GM12878 (cell line): ENCODE measurements around the gene GRIK4. TPM values are rescaled to one million over a fixed set of nuclear protein-coding genes. Genes with fewer than 3 reads are reported as not detected.

Experiments
- ATAC-seq: fragments of 200-7000 bp; cut with Tn5 transposase; 3 replicates; pipeline ENCODE4 v1.9.1; 2020; ENCODE audit warnings: mild to moderate bottlenecking, moderate library complexity
- BruUV-seq: library from RNA; stranded (reverse); fragments of 400-500 nt; replicated peaks from 2 replicates; lab custom pipeline; 2021; lab: Mats Ljungman, UMichigan
- CTCF ChIA-PET: fragments of 300-600 bp; sonication (Branson Sonifier 250); formaldehyde crosslinking; extraction: SDS; loops from one replicate; lab custom pipeline; 2021; ENCODE audit warnings: inconsistent platforms; lab: Yijun Ruan, JAX
- POLR2A ChIA-PET: fragments of 350-600 bp; formaldehyde crosslinking; extraction: SDS; loops from one replicate; lab custom pipeline; 2021; ENCODE audit warnings: inconsistent platforms; lab: Charles Lee
- RAD21 ChIA-PET: fragments of 300-600 bp; sonication (Branson Sonifier 250); formaldehyde crosslinking; loops from one replicate; lab custom pipeline; 2023; ENCODE audit warnings: antibody characterized with exemption; ENCODE audit not compliant: unreplicated experiment; lab: Charles Lee
- SMC1A ChIA-PET: fragments of 300-600 bp; sonication (Branson Sonifier 250); formaldehyde crosslinking; loops from one replicate; lab custom pipeline; 2023; ENCODE audit not compliant: unreplicated experiment, uncharacterized antibody; lab: Charles Lee
- DNase-seq: peaks from one replicate; pipeline ENCODE4 v3.0.0-alpha.2; 2011; ENCODE audit warnings: low read depth, low spot score
- FAIRE-seq: peaks from 3 replicates; lab custom pipeline; 2011; peaks lifted over from hg19 to GRCh38; lab: Jason Lieb, UNC
- H2AFZ ChIP-seq: 2 replicates; pipeline ENCODE4 v1.6.0; 2011; ENCODE audit warnings: low read depth, low read length, control low read depth; ENCODE audit not compliant: control insufficient read depth
- H3K27ac ChIP-seq: 2 replicates; pipeline ENCODE4 v1.5.1; 2011; ENCODE audit warnings: control low read depth; ENCODE audit not compliant: control insufficient read depth, insufficient read depth
- H3K27me3 ChIP-seq, 2 experiments: replicated peaks in 1 of 2; 2 replicates each; pipeline versions ENCODE4 v1.6.0 to v1.6.1; 2011; ENCODE audit warnings: low read length in 1 of 2; ENCODE audit not compliant: control insufficient read depth in 2 of 2, insufficient read depth in 2 of 2
- H3K36me3 ChIP-seq, 2 experiments: 2 replicates each; pipeline ENCODE4 v1.5.1; 2011; ENCODE audit warnings: low read length in 1 of 2; ENCODE audit not compliant: control insufficient read depth in 2 of 2, insufficient read depth in 2 of 2
- H3K4me1 ChIP-seq: 2 replicates; pipeline ENCODE4 v1.6.1; 2011; ENCODE audit warnings: mild to moderate bottlenecking, low read length, moderate library complexity, mixed read lengths; ENCODE audit not compliant: control insufficient read depth, insufficient read depth
- H3K4me2 ChIP-seq: 2 replicates; pipeline ENCODE4 v1.6.0; 2011; ENCODE audit warnings: control low read depth; ENCODE audit not compliant: control insufficient read depth, insufficient read depth
- H3K4me3 ChIP-seq: fragments of 200-600 bp; sonication (generic); 2 replicates; pipeline ENCODE4 v1.5.1; 2016
- H3K79me2 ChIP-seq: 2 replicates; pipeline ENCODE4 v1.6.0; 2011; ENCODE audit warnings: low read length; ENCODE audit not compliant: control insufficient read depth, insufficient read depth
- H3K9ac ChIP-seq: 2 replicates; pipeline ENCODE4 v1.8.0; 2011; ENCODE audit warnings: low read length, control low read depth, mixed read lengths; ENCODE audit not compliant: control insufficient read depth, insufficient read depth
- H3K9me3 ChIP-seq: replicated peaks from 3 replicates; pipeline ENCODE4 v1.5.1; 2011; ENCODE audit warnings: mild to moderate bottlenecking, low read length; ENCODE audit not compliant: control insufficient read depth, insufficient read depth
- H4K20me1 ChIP-seq: 2 replicates; pipeline ENCODE4 v1.6.0; 2011; ENCODE audit not compliant: control insufficient read depth, insufficient read depth
- IKZF2 ChIP-seq, 2 experiments: fragments of 450-650 bp; IDR thresholded peaks; 2 replicates each; pipeline ENCODE4 v1.6.1; 2017; ENCODE audit warnings: mild to moderate bottlenecking in 2 of 2, moderate library complexity in 2 of 2
- MTA3 ChIP-seq: IDR thresholded peaks from 2 replicates; pipeline ENCODE4 v1.6.1; 2012; ENCODE audit warnings: low read length, inconsistent platforms, borderline replicate concordance
- MYC ChIP-seq: IDR thresholded peaks from 2 replicates; pipeline ENCODE4 v1.6.1; 2011; ENCODE audit warnings: mild to moderate bottlenecking, low read length, moderate library complexity, inconsistent platforms; ENCODE audit not compliant: insufficient read depth, insufficient replicate concordance, insufficient read length, severe bottlenecking
- NBN ChIP-seq: fragments of 450-650 bp; IDR thresholded peaks from 2 replicates; pipeline ENCODE4 v1.6.1; 2016
- NFIC ChIP-seq: IDR thresholded peaks from 2 replicates; pipeline ENCODE4 v1.6.1; 2012; ENCODE audit warnings: low read depth, mild to moderate bottlenecking, inconsistent platforms, low read length, moderate library complexity
- PRDM15 ChIP-seq: fragments of 450-650 bp; formaldehyde crosslinking; IDR thresholded peaks from 2 replicates; pipeline ENCODE4 v1.4.0; 2020; ENCODE audit warnings: mild to moderate bottlenecking, moderate library complexity
- TBL1XR1 ChIP-seq: IDR thresholded peaks from 2 replicates; pipeline ENCODE4 v1.6.1; 2012; ENCODE audit warnings: low read depth, low read length, improper control_type of control experiment
- ZBTB40 ChIP-seq: fragments of 450-650 bp; IDR thresholded peaks from 2 replicates; pipeline ENCODE4 v1.6.1; 2016; ENCODE audit warnings: mild to moderate bottlenecking, moderate library complexity, borderline replicate concordance
- WGBS: methylation state at CpG from one replicate; pipeline ENCODE4 v1.1.6; 2016; ENCODE audit warnings: low lambda C conversion rate; ENCODE audit not compliant: insufficient replicate concordance, insufficient coverage; ENCODE audit errors: missing lambda C conversion rate; 5-methylcytosine and 5-hydroxymethylcytosine counted together
- in situ Hi-C: fragments of 300-500 bp; cut with MboI; formaldehyde crosslinking; loops from 9 replicates; pipeline ENCODE4 v1.14.3; 2018; ENCODE audit warnings: mixed read lengths
- intact Hi-C: fragments of 100-400 bp; cut with micrococcal nuclease; formaldehyde crosslinking; loops from one replicate; pipeline ENCODE4 v1.14.2; 2022; ENCODE audit not compliant: unreplicated experiment
- polyA plus RNA-seq, 11 experiments: library from polyadenylated mRNA; depleted of rRNA in 4 of 11; unstranded in 6 of 11; stranded (reverse) in 5 of 11; fragments of >200 nt; fragmentation: Nextera tagmentation in 4 of 11; fragmentation: Illumina TruSeq in 1 of 11; extraction: Ambion mirVana in 4 of 11; extraction: Trizol in 1 of 11; gene quantifications; 1 replicate in 1 of 11; 2 replicates in 10 of 11; pipeline versions ENCODE4 v1.2.1 to v1.2.3, GENCODE V29; 2011 to 2016; ENCODE audit warnings: inconsistent platforms in 2 of 11, missing spikeins in 2 of 11, low read depth in 1 of 11
- total RNA-seq, 4 experiments: library from RNA; depleted of rRNA in 3 of 4; stranded (reverse); fragments of >200 nt in 3 of 4; fragmentation: Illumina TruSeq in 1 of 4; extraction: Trizol in 1 of 4; gene quantifications; 2 replicates each; pipeline versions ENCODE4 v1.2.1 to v1.2.3, GENCODE V29; 2013 to 2021

Gene GRIK4
- total and polyA plus RNA-seq, 10 of the 15 experiments (the other 5 are each of a cell fraction or from before 2014, with no cell fraction given) = 0.33 to 3.6 (median 0.72) TPM

GRCh38 chr11:120717623-120718022 is 206.1 kb downstream of the GRIK4 start:
- Histone ChIP-seq H3K36me3 (no peaks in the 10 kb centered on the region), H3K9ac (no peak overlapping the region), H3K27ac (no peak overlapping the region), H3K79me2 (no peaks in the 10 kb centered on the region), H3K4me3 (no peak overlapping the region), H3K9me3 (no peaks in the 10 kb centered on the region), H3K4me1 (peaks cover 16% of the 10 kb centered on the region), H3K4me2 (no peak overlapping the region), H4K20me1 (no peaks in the 10 kb centered on the region), H3K27me3 (no peaks in the 10 kb centered on the region), H2AFZ (no peak overlapping the region)
- BruUV-seq = no TSS peak
- ATAC-seq (no peak), FAIRE-seq (no peak), DNase-seq (no peak)
- 74% methylated on average over 6 of the region's 6 CpGs for WGBS
- ChIA-PET POLR2A (no interaction called here), SMC1A (interaction anchor here (0.8 to 1.0 kb wide), 2 partner anchors 32 to 386 kb away, joined by 3 to 4 read pairs; no protein-coding TSS in a partner anchor), CTCF (interaction anchor here (0.8 to 9.5 kb wide), 2 partner anchors 32 to 86 kb away, joined by 3 to 86 read pairs; no protein-coding TSS in a partner anchor), RAD21 (no interaction called here)
- intact Hi-C loops (no loop called here), in situ Hi-C loops (no loop called here)
- TF ChIP-seq NBN = no peak

- ATAC-seq (no peak), DNase-seq (no peak), FAIRE-seq (no peak)
- RAD21 ChIA-PET = no interaction called here
- Histone ChIP-seq H3K79me2 (no peaks in the 10 kb centered on the region), H4K20me1 (no peaks in the 10 kb centered on the region), H3K36me3 (no peaks in the 10 kb centered on the region), H3K4me3 (no peak overlapping the region), H3K9me3 (no peaks in the 10 kb centered on the region), H3K27me3 (no peaks in the 10 kb centered on the region), H2AFZ (no peak overlapping the region), H3K4me1 (peaks cover 16% of the 10 kb centered on the region), H3K9ac (no peak overlapping the region), H3K4me2 (no peak overlapping the region), H3K27ac (no peak overlapping the region)
- BruUV-seq = no TSS peak
- SMC1A ChIA-PET = interaction anchor here (0.8 kb wide), 1 partner anchor 386 kb away, joined by 3 read pairs; no protein-coding TSS in a partner anchor
- CTCF ChIA-PET = interaction anchor here (0.8 kb wide), 1 partner anchor 86 kb away, joined by 3 read pairs; no protein-coding TSS in a partner anchor
- intact Hi-C loops (no loop called here), in situ Hi-C loops (no loop called here)
- POLR2A ChIA-PET = no interaction called here
- WGBS = 76% methylated on average over 8 of the region's 8 CpGs
- TF ChIP-seq NFIC (no peak), MYC (no peak), TBL1XR1 (no peak), IKZF2 (IDR thresholded peaks at IDR 0.05) (no peak), PRDM15 (CRISPR knock-in tag) (no peak), ZBTB40 (no peak), MTA3 (no peak)
Observed at GRCh38 chr11:120718171-120718570, 206.6 kb downstream of the GRIK4 start.
